HFF-Myc (cell line): ENCODE measurements around the gene DYNC1LI1.

Experiments
- DNase-seq: peaks from one replicate; pipeline ENCODE4 v3.0.0-alpha.2; 2011; ENCODE audit warnings: low read depth; ENCODE audit errors: extremely low read depth
- H3K4me3 ChIP-seq: replicated peaks from 2 replicates; pipeline ENCODE4 v1.5.1; 2011; ENCODE audit warnings: low read depth, mild to moderate bottlenecking, control low read depth, low read length
- CTCF ChIP-seq: IDR thresholded peaks from 2 replicates; pipeline ENCODE4 v1.5.1; 2012; ENCODE audit warnings: mild to moderate bottlenecking, low read depth, low read length, control low read depth; ENCODE audit errors: missing control alignments

Gene DYNC1LI1

GRCh38 chr3:32607522-32607921, 36.9 kb upstream of the DYNC1LI1 start:
- H3K4me3 ChIP-seq = no peak overlapping the region
- TF ChIP-seq CTCF = no peak

GRCh38 chr3:32606960-32607359, 36.3 kb upstream of the DYNC1LI1 start:
- TF ChIP-seq CTCF = no peak
- no peak for DNase-seq

More at GRCh38 chr3:32607522-32607921, 36.9 kb upstream of the DYNC1LI1 start:
- DNase-seq = no peak

GRCh38 chr3:32606277-32606676, 35.6 kb upstream of the DYNC1LI1 start:
- DNase-seq = no peak
- no peak overlapping the region for H3K4me3 ChIP-seq
- no peak for TF ChIP-seq CTCF

More at GRCh38 chr3:32606960-32607359, 36.3 kb upstream of the DYNC1LI1 start:
- H3K4me3 ChIP-seq = no peak overlapping the region

- no peak for DNase-seq
- TF ChIP-seq CTCF = no peak
- H3K4me3 ChIP-seq = no peak overlapping the region
Measured at GRCh38 chr3:32603064-32603463, 32.4 kb upstream of the DYNC1LI1 start.

GRCh38 chr3:32602206-32602605, 31.5 kb upstream of the DYNC1LI1 start:
- TF ChIP-seq CTCF = no peak
- no peak for DNase-seq
- no peak overlapping the region for H3K4me3 ChIP-seq

- no peak for DNase-seq
- no peak for TF ChIP-seq CTCF
- no peak overlapping the region for H3K4me3 ChIP-seq
Measured at GRCh38 chr3:32601722-32602121, 31.1 kb upstream of the DYNC1LI1 start.

- DNase-seq = no peak
- TF ChIP-seq CTCF = no peak
- H3K4me3 ChIP-seq = no peak overlapping the region
Measured at GRCh38 chr3:32597656-32598055, 27.0 kb upstream of the DYNC1LI1 start.
